HL-60 (cell line): Measurements from ENCODE around the gene SRGAP3.

Experiments used
- DNase-seq, 2 experiments: peaks; one replicate each; pipeline ENCODE4 v3.0.0-alpha.2; 2010 to 2020; ENCODE audit warnings: low read depth in 1 of 2, low spot score in 1 of 2
- H3K27ac ChIP-seq: fragments of 250-450 bp; sonication (Bioruptor Pico); replicated peaks from 2 replicates; pipeline ENCODE4 v1.5.1; 2020; ENCODE audit warnings: mild to moderate bottlenecking, moderate library complexity
- H3K27me3 ChIP-seq: fragments of 250-450 bp; sonication (Bioruptor Pico); 2 replicates; pipeline ENCODE4 v1.5.1; 2021; ENCODE audit warnings: mild to moderate bottlenecking, moderate library complexity; ENCODE audit not compliant: insufficient read depth, poor library complexity, severe bottlenecking
- H3K4me3 ChIP-seq: replicated peaks from 2 replicates; pipeline ENCODE4 v1.5.1; 2011; ENCODE audit warnings: mild to moderate bottlenecking, control low read depth, low read length; ENCODE audit not compliant: insufficient read depth
- GABPA ChIP-seq: IDR thresholded peaks from 2 replicates; pipeline ENCODE4 v1.6.1; 2012; ENCODE audit warnings: low read depth
- POLR2AphosphoS5 ChIP-seq: IDR thresholded peaks from 2 replicates; pipeline ENCODE4 v1.6.1; 2012; ENCODE audit warnings: low read depth
- SPI1 ChIP-seq: IDR thresholded peaks from 2 replicates; pipeline ENCODE4 v1.6.1; 2012; ENCODE audit warnings: low read depth, mild to moderate bottlenecking, borderline replicate concordance
- TF ChIP-seq, protein P1 (sequence below): IDR thresholded peaks from 2 replicates; pipeline ENCODE4 v1.6.1; 2012; ENCODE audit warnings: low read depth; ENCODE audit not compliant: insufficient replicate concordance
- TF ChIP-seq, protein P2 (sequence below): IDR thresholded peaks from one replicate; pipeline ENCODE4 v1.5.1; 2011; ENCODE audit warnings: low read length, control low read depth, inconsistent platforms; ENCODE audit not compliant: insufficient read depth

Gene SRGAP3

DNA sequence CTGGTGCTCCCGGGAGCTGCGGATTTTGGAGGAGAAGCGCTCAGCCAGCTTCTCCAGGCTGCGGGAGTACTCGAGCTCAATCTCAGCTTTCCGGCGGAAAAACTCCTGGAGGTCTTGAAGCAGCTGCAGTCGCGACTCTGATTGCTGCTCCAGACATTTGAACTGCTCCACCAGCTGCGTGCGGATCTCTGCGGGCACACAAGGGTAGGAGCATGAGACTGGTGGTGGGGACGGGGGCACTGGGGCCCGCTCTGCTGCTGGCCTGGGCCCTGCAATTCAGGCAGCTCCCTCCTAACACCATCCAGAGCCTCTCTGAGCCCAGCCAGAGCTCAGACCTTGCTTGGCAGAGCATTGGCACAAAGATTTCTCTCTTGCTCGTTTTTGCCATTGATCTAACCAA, 124.7 kb downstream of the SRGAP3 start:
- DNase-seq: no peak

DNA sequence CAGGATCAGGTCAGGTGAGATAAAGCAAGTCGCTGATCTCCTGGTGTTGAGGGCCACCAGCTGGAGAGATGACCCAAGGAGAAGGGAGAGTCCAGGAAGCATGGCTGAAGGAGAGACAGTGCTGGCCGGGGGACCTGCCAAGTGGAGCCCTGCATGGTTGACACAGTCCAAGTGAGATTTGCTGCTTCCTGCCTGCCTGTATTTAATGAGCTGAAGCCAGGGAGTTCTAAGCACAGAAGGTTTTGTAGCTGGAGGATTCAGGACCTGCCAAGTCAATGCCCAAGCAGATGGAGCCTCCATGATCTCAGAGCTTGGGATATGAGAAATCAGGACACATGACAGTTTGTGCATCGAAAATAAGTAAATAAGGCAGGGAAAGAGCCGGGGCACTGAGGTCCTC, 125.6 kb downstream of the SRGAP3 start:
- Histone ChIP-seq H3K27me3 (no peaks in the 10 kb centered on the region), H3K4me3 (no peak overlapping the region), H3K27ac (no peak overlapping the region)
- TF ChIP-seq, protein P1, sequence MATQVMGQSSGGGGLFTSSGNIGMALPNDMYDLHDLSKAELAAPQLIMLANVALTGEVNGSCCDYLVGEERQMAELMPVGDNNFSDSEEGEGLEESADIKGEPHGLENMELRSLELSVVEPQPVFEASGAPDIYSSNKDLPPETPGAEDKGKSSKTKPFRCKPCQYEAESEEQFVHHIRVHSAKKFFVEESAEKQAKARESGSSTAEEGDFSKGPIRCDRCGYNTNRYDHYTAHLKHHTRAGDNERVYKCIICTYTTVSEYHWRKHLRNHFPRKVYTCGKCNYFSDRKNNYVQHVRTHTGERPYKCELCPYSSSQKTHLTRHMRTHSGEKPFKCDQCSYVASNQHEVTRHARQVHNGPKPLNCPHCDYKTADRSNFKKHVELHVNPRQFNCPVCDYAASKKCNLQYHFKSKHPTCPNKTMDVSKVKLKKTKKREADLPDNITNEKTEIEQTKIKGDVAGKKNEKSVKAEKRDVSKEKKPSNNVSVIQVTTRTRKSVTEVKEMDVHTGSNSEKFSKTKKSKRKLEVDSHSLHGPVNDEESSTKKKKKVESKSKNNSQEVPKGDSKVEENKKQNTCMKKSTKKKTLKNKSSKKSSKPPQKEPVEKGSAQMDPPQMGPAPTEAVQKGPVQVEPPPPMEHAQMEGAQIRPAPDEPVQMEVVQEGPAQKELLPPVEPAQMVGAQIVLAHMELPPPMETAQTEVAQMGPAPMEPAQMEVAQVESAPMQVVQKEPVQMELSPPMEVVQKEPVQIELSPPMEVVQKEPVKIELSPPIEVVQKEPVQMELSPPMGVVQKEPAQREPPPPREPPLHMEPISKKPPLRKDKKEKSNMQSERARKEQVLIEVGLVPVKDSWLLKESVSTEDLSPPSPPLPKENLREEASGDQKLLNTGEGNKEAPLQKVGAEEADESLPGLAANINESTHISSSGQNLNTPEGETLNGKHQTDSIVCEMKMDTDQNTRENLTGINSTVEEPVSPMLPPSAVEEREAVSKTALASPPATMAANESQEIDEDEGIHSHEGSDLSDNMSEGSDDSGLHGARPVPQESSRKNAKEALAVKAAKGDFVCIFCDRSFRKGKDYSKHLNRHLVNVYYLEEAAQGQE: no peak
- TF ChIP-seq, protein P2, sequence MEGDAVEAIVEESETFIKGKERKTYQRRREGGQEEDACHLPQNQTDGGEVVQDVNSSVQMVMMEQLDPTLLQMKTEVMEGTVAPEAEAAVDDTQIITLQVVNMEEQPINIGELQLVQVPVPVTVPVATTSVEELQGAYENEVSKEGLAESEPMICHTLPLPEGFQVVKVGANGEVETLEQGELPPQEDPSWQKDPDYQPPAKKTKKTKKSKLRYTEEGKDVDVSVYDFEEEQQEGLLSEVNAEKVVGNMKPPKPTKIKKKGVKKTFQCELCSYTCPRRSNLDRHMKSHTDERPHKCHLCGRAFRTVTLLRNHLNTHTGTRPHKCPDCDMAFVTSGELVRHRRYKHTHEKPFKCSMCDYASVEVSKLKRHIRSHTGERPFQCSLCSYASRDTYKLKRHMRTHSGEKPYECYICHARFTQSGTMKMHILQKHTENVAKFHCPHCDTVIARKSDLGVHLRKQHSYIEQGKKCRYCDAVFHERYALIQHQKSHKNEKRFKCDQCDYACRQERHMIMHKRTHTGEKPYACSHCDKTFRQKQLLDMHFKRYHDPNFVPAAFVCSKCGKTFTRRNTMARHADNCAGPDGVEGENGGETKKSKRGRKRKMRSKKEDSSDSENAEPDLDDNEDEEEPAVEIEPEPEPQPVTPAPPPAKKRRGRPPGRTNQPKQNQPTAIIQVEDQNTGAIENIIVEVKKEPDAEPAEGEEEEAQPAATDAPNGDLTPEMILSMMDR: no peak
- TF ChIP-seq GABPA (no peak), POLR2AphosphoS5 (no peak), SPI1 (no peak)
- no peak for DNase-seq

More for the DNA sequence above, 124.7 kb downstream of the SRGAP3 start:
- Histone ChIP-seq H3K27me3 (no peaks in the 10 kb centered on the region), H3K27ac (no peak overlapping the region), H3K4me3 (no peak overlapping the region)
- TF ChIP-seq GABPA (no peak), POLR2AphosphoS5 (no peak)
- TF ChIP-seq, protein P2: no peak

DNA sequence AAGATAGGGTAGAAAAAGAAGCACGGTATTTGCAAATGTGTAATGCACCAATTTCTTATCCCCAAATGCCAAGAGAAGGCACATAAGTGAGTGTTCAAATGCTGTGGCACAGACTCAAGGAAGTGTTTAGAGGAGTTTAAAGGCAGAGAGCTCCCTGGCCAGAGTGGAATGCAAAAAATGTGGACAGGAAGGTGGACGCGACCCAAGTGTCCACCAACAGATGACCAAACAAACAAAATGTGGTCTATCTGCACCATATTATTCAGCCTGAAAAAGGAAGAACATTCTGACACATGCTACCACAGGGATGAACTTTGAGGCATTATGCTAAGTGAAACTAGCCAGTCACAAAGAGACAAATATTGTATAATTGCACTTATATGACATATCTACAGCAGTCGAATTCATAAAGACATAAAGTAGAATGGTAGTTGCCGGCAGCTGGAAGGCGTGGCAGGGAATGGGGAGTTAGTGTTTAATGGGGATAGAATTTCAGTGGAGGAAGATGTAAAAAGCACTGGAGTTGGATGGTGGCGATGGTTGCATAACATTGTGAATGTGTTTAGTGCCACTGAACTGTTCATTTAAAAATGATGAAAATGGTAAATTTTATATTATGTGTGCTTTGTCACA, 126.6 kb downstream of the SRGAP3 start:
- TF ChIP-seq, protein P2: no peak
- TF ChIP-seq, protein P1: no peak
- H3K4me3 ChIP-seq: no peak overlapping the region
- H3K27me3 ChIP-seq: no peaks in the 10 kb centered on the region
- H3K27ac ChIP-seq: no peak overlapping the region
- no peak for DNase-seq

DNA sequence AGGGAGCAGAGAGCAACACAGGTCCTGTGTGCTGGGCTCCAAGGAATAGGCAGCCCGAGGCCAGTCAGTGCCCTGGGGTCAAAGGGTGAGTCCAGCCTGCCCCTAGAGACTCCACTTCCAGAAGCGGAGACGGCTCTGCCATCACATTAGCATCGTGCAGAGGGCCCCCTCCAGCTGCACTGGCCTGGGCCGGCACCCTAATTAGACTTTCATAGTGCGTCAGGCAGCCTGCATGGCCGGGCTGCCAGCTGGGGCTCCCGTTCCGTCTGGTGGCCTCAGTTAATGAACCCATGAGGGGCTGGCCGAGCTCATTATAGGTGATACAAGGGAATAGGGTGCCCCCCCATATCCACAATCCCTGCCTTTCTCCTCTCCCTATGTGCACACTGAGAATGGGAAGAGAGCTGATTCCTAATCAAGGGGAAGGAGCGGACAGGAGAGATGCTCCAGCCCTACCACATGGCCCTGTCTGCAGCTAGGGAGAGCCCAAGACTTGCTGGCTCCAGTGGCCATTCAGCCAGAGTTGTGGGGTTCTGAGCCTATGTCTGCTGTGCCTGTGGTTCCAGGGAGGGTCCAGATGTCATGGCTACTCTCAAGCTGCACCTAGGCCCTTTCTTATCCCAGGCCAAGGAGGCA, 128.0 kb downstream of the SRGAP3 start:
- H3K27me3 ChIP-seq: no peaks in the 10 kb centered on the region
- no peak for TF ChIP-seq SPI1
- TF ChIP-seq, protein P2: no peak
- TF ChIP-seq POLR2AphosphoS5: no peak
- TF ChIP-seq, protein P1: no peak
- no peak for TF ChIP-seq GABPA

More for the DNA sequence above, 128.0 kb downstream of the SRGAP3 start:
- DNase-seq: no peak
- no peak overlapping the region for H3K27ac ChIP-seq
- H3K4me3 ChIP-seq: no peak overlapping the region
